ENCODE measurements around the gene CRABP2. TPM values are rescaled to one million over a fixed set of nuclear protein-coding genes. Genes with fewer than 3 reads are reported as not detected.

Gene CRABP2
- total and polyA plus RNA-seq, 10 of the 15 experiments (the other 5 are each of a cell fraction or from before 2014, with no cell fraction given), result 0.21 to 1.3 (median 0.41) TPM

DNA sequence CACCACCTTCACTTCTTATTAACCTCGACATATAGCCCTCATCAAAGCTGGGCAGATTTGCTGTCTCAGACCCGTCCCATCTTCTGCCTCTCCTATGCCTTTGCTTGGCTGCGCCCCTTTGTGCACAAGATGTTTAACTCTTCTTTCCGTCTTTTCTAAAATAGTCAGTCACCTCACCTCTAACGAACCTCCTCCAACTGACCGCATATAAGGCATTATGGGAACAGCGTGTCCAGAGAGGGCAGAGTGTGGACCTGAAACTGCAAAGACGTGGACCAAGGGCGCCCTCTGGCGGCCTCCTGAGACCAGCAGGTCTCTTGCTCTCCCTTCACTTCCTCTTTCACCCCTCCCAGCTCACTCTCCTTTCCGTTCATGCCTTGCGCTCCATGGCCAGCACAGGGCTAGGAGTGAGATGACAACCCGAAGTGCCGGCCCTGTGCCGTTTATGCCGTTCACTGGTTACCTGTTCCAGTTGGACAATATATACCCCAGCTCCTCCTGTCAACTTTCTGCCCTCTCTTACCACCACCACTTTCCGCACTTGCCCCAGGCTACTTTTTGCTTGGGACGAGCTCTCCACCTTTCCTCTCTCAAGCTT, 20.4 kb upstream of the CRABP2 start (continued):
- TF ChIP-seq SMC3 (IDR thresholded peaks at IDR 0.05; ENCODE audit: borderline replicate concordance, low read length), result peak; percentile 80
- no peak for TF ChIP-seq NFYA (IDR thresholded peaks at IDR 0.05; ENCODE audit: borderline replicate concordance, low read depth, low read length)
- TF ChIP-seq EED (IDR thresholded peaks at IDR 0.05; ENCODE audit: low read depth), result peak; percentile 71; the same call in 1 of the 2 replicates
- no peak for TF ChIP-seq DPF2 (IDR thresholded peaks at IDR 0.05)
- peak; percentile 92 for TF ChIP-seq SMARCA5 (IDR thresholded peaks at IDR 0.05)
- TF ChIP-seq RAD51 (IDR thresholded peaks at IDR 0.05), result no peak
- TF ChIP-seq, protein P1, sequence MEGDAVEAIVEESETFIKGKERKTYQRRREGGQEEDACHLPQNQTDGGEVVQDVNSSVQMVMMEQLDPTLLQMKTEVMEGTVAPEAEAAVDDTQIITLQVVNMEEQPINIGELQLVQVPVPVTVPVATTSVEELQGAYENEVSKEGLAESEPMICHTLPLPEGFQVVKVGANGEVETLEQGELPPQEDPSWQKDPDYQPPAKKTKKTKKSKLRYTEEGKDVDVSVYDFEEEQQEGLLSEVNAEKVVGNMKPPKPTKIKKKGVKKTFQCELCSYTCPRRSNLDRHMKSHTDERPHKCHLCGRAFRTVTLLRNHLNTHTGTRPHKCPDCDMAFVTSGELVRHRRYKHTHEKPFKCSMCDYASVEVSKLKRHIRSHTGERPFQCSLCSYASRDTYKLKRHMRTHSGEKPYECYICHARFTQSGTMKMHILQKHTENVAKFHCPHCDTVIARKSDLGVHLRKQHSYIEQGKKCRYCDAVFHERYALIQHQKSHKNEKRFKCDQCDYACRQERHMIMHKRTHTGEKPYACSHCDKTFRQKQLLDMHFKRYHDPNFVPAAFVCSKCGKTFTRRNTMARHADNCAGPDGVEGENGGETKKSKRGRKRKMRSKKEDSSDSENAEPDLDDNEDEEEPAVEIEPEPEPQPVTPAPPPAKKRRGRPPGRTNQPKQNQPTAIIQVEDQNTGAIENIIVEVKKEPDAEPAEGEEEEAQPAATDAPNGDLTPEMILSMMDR (IDR thresholded peaks at IDR 0.05 in 2 of 3, conservative IDR thresholded peaks at IDR 0.05 in 1 of 3; ENCODE audit: control insufficient read depth in 2 of 3, extremely low read depth in 1 of 3, insufficient read depth in 1 of 3, low read depth in 3 of 3, low read length in 3 of 3), result peak; percentile 96 to 98 (median 98); a peak in 5 of 6 replicates
- TF ChIP-seq CREM (IDR thresholded peaks at IDR 0.05; ENCODE audit: low read depth), result no peak; the same call in 1 of the 2 replicates
- no peak for TF ChIP-seq FOXK2 (IDR thresholded peaks at IDR 0.05)
- TF ChIP-seq, protein P2, sequence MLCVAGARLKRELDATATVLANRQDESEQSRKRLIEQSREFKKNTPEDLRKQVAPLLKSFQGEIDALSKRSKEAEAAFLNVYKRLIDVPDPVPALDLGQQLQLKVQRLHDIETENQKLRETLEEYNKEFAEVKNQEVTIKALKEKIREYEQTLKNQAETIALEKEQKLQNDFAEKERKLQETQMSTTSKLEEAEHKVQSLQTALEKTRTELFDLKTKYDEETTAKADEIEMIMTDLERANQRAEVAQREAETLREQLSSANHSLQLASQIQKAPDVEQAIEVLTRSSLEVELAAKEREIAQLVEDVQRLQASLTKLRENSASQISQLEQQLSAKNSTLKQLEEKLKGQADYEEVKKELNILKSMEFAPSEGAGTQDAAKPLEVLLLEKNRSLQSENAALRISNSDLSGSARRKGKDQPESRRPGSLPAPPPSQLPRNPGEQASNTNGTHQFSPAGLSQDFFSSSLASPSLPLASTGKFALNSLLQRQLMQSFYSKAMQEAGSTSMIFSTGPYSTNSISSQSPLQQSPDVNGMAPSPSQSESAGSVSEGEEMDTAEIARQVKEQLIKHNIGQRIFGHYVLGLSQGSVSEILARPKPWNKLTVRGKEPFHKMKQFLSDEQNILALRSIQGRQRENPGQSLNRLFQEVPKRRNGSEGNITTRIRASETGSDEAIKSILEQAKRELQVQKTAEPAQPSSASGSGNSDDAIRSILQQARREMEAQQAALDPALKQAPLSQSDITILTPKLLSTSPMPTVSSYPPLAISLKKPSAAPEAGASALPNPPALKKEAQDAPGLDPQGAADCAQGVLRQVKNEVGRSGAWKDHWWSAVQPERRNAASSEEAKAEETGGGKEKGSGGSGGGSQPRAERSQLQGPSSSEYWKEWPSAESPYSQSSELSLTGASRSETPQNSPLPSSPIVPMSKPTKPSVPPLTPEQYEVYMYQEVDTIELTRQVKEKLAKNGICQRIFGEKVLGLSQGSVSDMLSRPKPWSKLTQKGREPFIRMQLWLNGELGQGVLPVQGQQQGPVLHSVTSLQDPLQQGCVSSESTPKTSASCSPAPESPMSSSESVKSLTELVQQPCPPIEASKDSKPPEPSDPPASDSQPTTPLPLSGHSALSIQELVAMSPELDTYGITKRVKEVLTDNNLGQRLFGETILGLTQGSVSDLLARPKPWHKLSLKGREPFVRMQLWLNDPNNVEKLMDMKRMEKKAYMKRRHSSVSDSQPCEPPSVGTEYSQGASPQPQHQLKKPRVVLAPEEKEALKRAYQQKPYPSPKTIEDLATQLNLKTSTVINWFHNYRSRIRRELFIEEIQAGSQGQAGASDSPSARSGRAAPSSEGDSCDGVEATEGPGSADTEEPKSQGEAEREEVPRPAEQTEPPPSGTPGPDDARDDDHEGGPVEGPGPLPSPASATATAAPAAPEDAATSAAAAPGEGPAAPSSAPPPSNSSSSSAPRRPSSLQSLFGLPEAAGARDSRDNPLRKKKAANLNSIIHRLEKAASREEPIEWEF (IDR thresholded peaks at IDR 0.05; ENCODE audit: insufficient replicate concordance, low read depth, low read length), result no peak
- TF ChIP-seq SUPT20H (IDR thresholded peaks at IDR 0.05; ENCODE audit: borderline replicate concordance, control insufficient read depth, low read depth, low read length), result no peak
- TF ChIP-seq TAF1 (IDR thresholded peaks at IDR 0.05; ENCODE audit: borderline replicate concordance, low read depth, low read length), result no peak
- TF ChIP-seq, protein P3, sequence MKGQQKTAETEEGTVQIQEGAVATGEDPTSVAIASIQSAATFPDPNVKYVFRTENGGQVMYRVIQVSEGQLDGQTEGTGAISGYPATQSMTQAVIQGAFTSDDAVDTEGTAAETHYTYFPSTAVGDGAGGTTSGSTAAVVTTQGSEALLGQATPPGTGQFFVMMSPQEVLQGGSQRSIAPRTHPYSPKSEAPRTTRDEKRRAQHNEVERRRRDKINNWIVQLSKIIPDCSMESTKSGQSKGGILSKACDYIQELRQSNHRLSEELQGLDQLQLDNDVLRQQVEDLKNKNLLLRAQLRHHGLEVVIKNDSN (IDR thresholded peaks at IDR 0.05; ENCODE audit: borderline replicate concordance, extremely low read length, insufficient read depth, low read depth, low read length), result no peak
- peak; percentile 70 for TF ChIP-seq IRF4 (IDR thresholded peaks at IDR 0.05; ENCODE audit: low read depth, low read length)
- no peak for TF ChIP-seq PML (IDR thresholded peaks at IDR 0.05; ENCODE audit: low read length)
- TF ChIP-seq MTA3 (IDR thresholded peaks at IDR 0.05; ENCODE audit: borderline replicate concordance, low read length), result no peak
- no peak for TF ChIP-seq BRCA1 (IDR thresholded peaks at IDR 0.05; ENCODE audit: low read depth, low read length)
- TF ChIP-seq SIN3A (IDR thresholded peaks at IDR 0.05; ENCODE audit: low read depth, low read length), result peak; percentile 61; the same call in 1 of the 2 replicates
- peak; percentile 99 for TF ChIP-seq SPI1 (IDR thresholded peaks at IDR 0.05; ENCODE audit: borderline replicate concordance, insufficient read depth, low read depth, low read length)
- TF ChIP-seq HDAC2 (IDR thresholded peaks at IDR 0.05), result no peak
- TF ChIP-seq IKZF2 (IDR thresholded peaks at IDR 0.05), result peak in 1 of 2 experiments; percentile 35; a peak in 2 of 4 replicates
- TF ChIP-seq BACH1 (IDR thresholded peaks at IDR 0.05; ENCODE audit: borderline replicate concordance), result no peak; the same call in 1 of the 2 replicates
- 0 out of 2 replicates have a peak, but pooled peaks have one; percentile 19 for TF ChIP-seq WRNIP1 (IDR thresholded peaks at IDR 0.05; ENCODE audit: borderline replicate concordance, low read depth, low read length)
- TF ChIP-seq EZH2 (IDR thresholded peaks at IDR 0.05; ENCODE audit: borderline replicate concordance, control insufficient read depth, low read depth, low read length), result no peak

Measured in GM12878 (cell line).